HFFc6 (cell line): ENCODE data around the gene SCUBE3. TPM values are rescaled to one million over a fixed set of nuclear protein-coding genes. Genes with fewer than 3 reads are reported as not detected.

Source experiments
- DNase-seq: peaks from one replicate; pipeline ENCODE4 v3.0.0-alpha.2; 2018
- H3K27ac Mint-ChIP-seq: 2 replicates; pipeline ENCODE4 v1.8.0; 2020; ENCODE audit warnings: mild to moderate bottlenecking, mixed read lengths
- H3K27me3 Mint-ChIP-seq: 2 replicates; pipeline ENCODE4 v1.8.0; 2021; ENCODE audit warnings: mild to moderate bottlenecking, moderate library complexity, mixed read lengths; ENCODE audit not compliant: insufficient read depth
- H3K36me3 Mint-ChIP-seq: 2 replicates; pipeline ENCODE4 v1.8.0; 2021; ENCODE audit warnings: low read depth, mixed read lengths
- H3K4me1 Mint-ChIP-seq: 2 replicates; pipeline ENCODE4 v1.8.0; 2020; ENCODE audit warnings: low read depth, mixed read lengths
- H3K4me3 Mint-ChIP-seq: 2 replicates; pipeline ENCODE4 v1.8.0; 2020; ENCODE audit warnings: mild to moderate bottlenecking, moderate library complexity, mixed read lengths
- H3K9me3 Mint-ChIP-seq: 2 replicates; pipeline ENCODE4 v1.8.0; 2020; ENCODE audit warnings: mild to moderate bottlenecking, mixed read lengths
- CTCF ChIP-seq: fragments of 200-600 bp; sonication (generic); IDR thresholded peaks from 2 replicates; pipeline ENCODE4 v1.5.0; 2021; ENCODE audit warnings: antibody characterized with exemption, mild to moderate bottlenecking
- total RNA-seq, 6 experiments: library from RNA; stranded (reverse); fragmentation: NEBNext Ultra II Directional; extraction: Animal tissue kit (Norgen Biotek cat#: 25700); gene quantifications; 2 replicates in 1 of 6; 3 replicates in 5 of 6; pipeline ENCODE4 v1.2.3, GENCODE V29; 2021

Gene SCUBE3
- total RNA-seq, 6 experiments from 2014 or later = 37.0 to 75.0 (median 44.3) TPM

GRCh38 chr6:35185971-35186370 is 27.8 kb upstream of the SCUBE3 start:
- H3K9me3 Mint-ChIP-seq = no peaks in the 10 kb centered on the region
- no peaks in the 10 kb centered on the region for H3K36me3 Mint-ChIP-seq
- DNase-seq = no peak
- H3K4me1 Mint-ChIP-seq = peaks cover 69% of the 10 kb centered on the region
- peaks cover 3% of the 10 kb centered on the region; the same call in 1 of the 2 replicates for H3K27me3 Mint-ChIP-seq
- 0 out of 2 replicates have a peak overlapping the region, but pooled peaks have one; percentile 15 for H3K4me3 Mint-ChIP-seq
- TF ChIP-seq CTCF = no peak
- H3K27ac Mint-ChIP-seq = peak overlapping the region; percentile 85

- Mint-ChIP-seq H3K9me3 (no peaks in the 10 kb centered on the region), H3K27ac (no peak overlapping the region), H3K4me3 (no peak overlapping the region), H3K4me1 (peaks cover 66% of the 10 kb centered on the region), H3K27me3 (peaks cover 4% of the 10 kb centered on the region; the same call in 1 of the 2 replicates), H3K36me3 (no peaks in the 10 kb centered on the region)
- DNase-seq = no peak
- no peak for TF ChIP-seq CTCF
Measured at GRCh38 chr6:35186571-35186970, 27.2 kb upstream of the SCUBE3 start.

- no peak for TF ChIP-seq CTCF
- H3K4me3 Mint-ChIP-seq = no peak overlapping the region
- H3K27me3 Mint-ChIP-seq = peaks cover 4% of the 10 kb centered on the region; the same call in 1 of the 2 replicates
- DNase-seq = no peak
- H3K4me1 Mint-ChIP-seq = peaks cover 54% of the 10 kb centered on the region
- no peaks in the 10 kb centered on the region for H3K36me3 Mint-ChIP-seq
- H3K9me3 Mint-ChIP-seq = no peaks in the 10 kb centered on the region
- H3K27ac Mint-ChIP-seq = no peak overlapping the region
Measured at GRCh38 chr6:35188886-35189285, 24.9 kb upstream of the SCUBE3 start.

- H3K4me3 Mint-ChIP-seq = no peak overlapping the region
- no peak overlapping the region for H3K27ac Mint-ChIP-seq
- peaks cover 54% of the 10 kb centered on the region for H3K4me1 Mint-ChIP-seq
- TF ChIP-seq CTCF = no peak
- no peaks in the 10 kb centered on the region for H3K9me3 Mint-ChIP-seq
- peaks cover 4% of the 10 kb centered on the region; the same call in 1 of the 2 replicates for H3K27me3 Mint-ChIP-seq
- no peak for DNase-seq
- H3K36me3 Mint-ChIP-seq = no peaks in the 10 kb centered on the region
Measured at GRCh38 chr6:35190306-35190705, 23.4 kb upstream of the SCUBE3 start.

- Mint-ChIP-seq H3K36me3 (no peaks in the 10 kb centered on the region), H3K9me3 (no peaks in the 10 kb centered on the region), H3K27ac (no peak overlapping the region), H3K4me1 (peaks cover 53% of the 10 kb centered on the region), H3K4me3 (no peak overlapping the region), H3K27me3 (peaks cover 4% of the 10 kb centered on the region; the same call in 1 of the 2 replicates)
- no peak for TF ChIP-seq CTCF
- DNase-seq = no peak
Measured at GRCh38 chr6:35191889-35192288, 21.9 kb upstream of the SCUBE3 start.
